Measurements from ENCODE around the gene ASXL3.

ASXL3 gene

GRCh38 chr18:33584548-33585430, 6.8 kb downstream of the ASXL3 start:
- DNase-seq = no peak

GRCh38 chr18:33585431-33585775, 7.4 kb downstream of the ASXL3 start:
- DNase-seq = no peak

GRCh38 chr18:33588361-33588760, 10.3 kb downstream of the ASXL3 start:
- no peak for DNase-seq

GRCh38 chr18:33593261-33593660, 15.2 kb downstream of the ASXL3 start:
- no peak for DNase-seq

GRCh38 chr18:33594799-33595198, 16.8 kb downstream of the ASXL3 start:
- DNase-seq = no peak

GRCh38 chr18:33596178-33596854, 18.3 kb downstream of the ASXL3 start:
- DNase-seq = no peak

- no peak for DNase-seq
These were observed 22.8 kb downstream of the ASXL3 start for GRCh38 chr18:33600846-33601245.

GRCh38 chr18:33603454-33603853, 25.4 kb downstream of the ASXL3 start:
- DNase-seq = no peak

- no peak for DNase-seq
These were observed 27.2 kb downstream of the ASXL3 start for GRCh38 chr18:33605250-33605649.

- no peak for DNase-seq
These were observed 28.6 kb downstream of the ASXL3 start for GRCh38 chr18:33606621-33607020.

GRCh38 chr18:33611525-33612135, 33.6 kb downstream of the ASXL3 start:
- DNase-seq = no peak

GRCh38 chr18:33612632-33613031, 34.6 kb downstream of the ASXL3 start:
- DNase-seq = no peak

GRCh38 chr18:33616556-33616955, 38.5 kb downstream of the ASXL3 start:
- no peak for DNase-seq

- no peak for DNase-seq
These were observed 49.1 kb downstream of the ASXL3 start for GRCh38 chr18:33627114-33627513.

GRCh38 chr18:33630476-33630875, 52.5 kb downstream of the ASXL3 start:
- DNase-seq = no peak

- DNase-seq = no peak
These were observed 63.1 kb downstream of the ASXL3 start for GRCh38 chr18:33641141-33641540.

- DNase-seq = no peak
These were observed 66.5 kb downstream of the ASXL3 start for GRCh38 chr18:33644494-33644893.

GRCh38 chr18:33647365-33647764, 69.3 kb downstream of the ASXL3 start:
- no peak for DNase-seq

GRCh38 chr18:33652635-33653034, 74.6 kb downstream of the ASXL3 start:
- DNase-seq = no peak

GRCh38 chr18:33653231-33653630, 75.2 kb downstream of the ASXL3 start:
- DNase-seq = no peak

GRCh38 chr18:33656889-33657448, 79.0 kb downstream of the ASXL3 start:
- no peak for DNase-seq

- DNase-seq = no peak
These were observed 82.8 kb downstream of the ASXL3 start for GRCh38 chr18:33660696-33661310.

GRCh38 chr18:33664241-33664874, 86.3 kb downstream of the ASXL3 start:
- DNase-seq = no peak

Data from cerebellar nuclear complex (tissue), 1 donor.